ENCODE measurements around the gene FREM2. TPM values are rescaled to one million over a fixed set of nuclear protein-coding genes. Genes with fewer than 3 reads are reported as not detected.

FREM2 gene
- total and polyA plus RNA-seq, 2 experiments from 2014 or later: 2.4 to 29.8 TPM

GRCh38 chr13:38718374-38718773, 31.5 kb downstream of the FREM2 start:
- Mint-ChIP-seq H3K4me1 (peaks cover 6% of the 10 kb centered on the region), H3K4me3 (no peak overlapping the region), H3K9me3 (no peaks in the 10 kb centered on the region), H3K27ac (no peak overlapping the region), H3K27me3 (ENCODE audit: insufficient read depth, low read depth, poor library complexity) (no peaks in the 10 kb centered on the region), H3K36me3 (ENCODE audit: low read depth) (peaks cover 3% of the 10 kb centered on the region; the same call in 1 of the 3 replicates)
- Histone ChIP-seq H4K20me1 (replicated peaks; ENCODE audit: insufficient read depth) (no peaks in the 10 kb centered on the region; the same call in 1 of the 2 replicates), H3K4me3 (no peak overlapping the region), H3K27me3 (ENCODE audit: insufficient read depth) (no peaks in the 10 kb centered on the region), H3K79me2 (replicated peaks; ENCODE audit: insufficient read depth) (no peaks in the 10 kb centered on the region), H2AFZ (no peak overlapping the region), H3K36me3 (ENCODE audit: insufficient read depth) (no peaks in the 10 kb centered on the region), H3F3A (replicated peaks; ENCODE audit: low read depth) (no peaks in the 10 kb centered on the region), H3K4me1 (ENCODE audit: insufficient read depth) (no peaks in the 10 kb centered on the region), H3K4me2 (no peak overlapping the region), H3K27ac (ENCODE audit: low read depth) (no peak overlapping the region), H3K9me2 (ENCODE audit: insufficient read depth) (no peaks in the 10 kb centered on the region)
- TF ChIP-seq POLR2AphosphoS5 (IDR thresholded peaks at IDR 0.05; ENCODE audit: low read depth) (no peak), EZH2 (IDR thresholded peaks at IDR 0.05; ENCODE audit: low read depth, unreplicated experiment) (no peak), EZH2phosphoT487 (IDR thresholded peaks at IDR 0.05; ENCODE audit: unreplicated experiment) (no peak), CREB1 (CRISPR knock-in tag; IDR thresholded peaks at IDR 0.05; ENCODE audit: low read depth) (no peak), CTCF (conservative IDR thresholded peaks at IDR 0.05; ENCODE audit: low read depth in 2 of 2) (no peak), ZNF114 (CRISPR knock-in tag; IDR thresholded peaks at IDR 0.05) (no peak), JUNB (IDR thresholded peaks at IDR 0.05; ENCODE audit: unreplicated experiment) (no peak), STAT1 (IDR thresholded peaks at IDR 0.05; ENCODE audit: unreplicated experiment) (no peak), ZNF331 (CRISPR knock-in tag; IDR thresholded peaks at IDR 0.05; ENCODE audit: low read depth) (no peak), NANOG (IDR thresholded peaks at IDR 0.05; ENCODE audit: borderline replicate concordance) (no peak)
- TF ChIP-seq, protein P1, sequence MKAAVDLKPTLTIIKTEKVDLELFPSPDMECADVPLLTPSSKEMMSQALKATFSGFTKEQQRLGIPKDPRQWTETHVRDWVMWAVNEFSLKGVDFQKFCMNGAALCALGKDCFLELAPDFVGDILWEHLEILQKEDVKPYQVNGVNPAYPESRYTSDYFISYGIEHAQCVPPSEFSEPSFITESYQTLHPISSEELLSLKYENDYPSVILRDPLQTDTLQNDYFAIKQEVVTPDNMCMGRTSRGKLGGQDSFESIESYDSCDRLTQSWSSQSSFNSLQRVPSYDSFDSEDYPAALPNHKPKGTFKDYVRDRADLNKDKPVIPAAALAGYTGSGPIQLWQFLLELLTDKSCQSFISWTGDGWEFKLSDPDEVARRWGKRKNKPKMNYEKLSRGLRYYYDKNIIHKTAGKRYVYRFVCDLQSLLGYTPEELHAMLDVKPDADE (IDR thresholded peaks at IDR 0.05): no peak
- TF ChIP-seq, protein P2, sequence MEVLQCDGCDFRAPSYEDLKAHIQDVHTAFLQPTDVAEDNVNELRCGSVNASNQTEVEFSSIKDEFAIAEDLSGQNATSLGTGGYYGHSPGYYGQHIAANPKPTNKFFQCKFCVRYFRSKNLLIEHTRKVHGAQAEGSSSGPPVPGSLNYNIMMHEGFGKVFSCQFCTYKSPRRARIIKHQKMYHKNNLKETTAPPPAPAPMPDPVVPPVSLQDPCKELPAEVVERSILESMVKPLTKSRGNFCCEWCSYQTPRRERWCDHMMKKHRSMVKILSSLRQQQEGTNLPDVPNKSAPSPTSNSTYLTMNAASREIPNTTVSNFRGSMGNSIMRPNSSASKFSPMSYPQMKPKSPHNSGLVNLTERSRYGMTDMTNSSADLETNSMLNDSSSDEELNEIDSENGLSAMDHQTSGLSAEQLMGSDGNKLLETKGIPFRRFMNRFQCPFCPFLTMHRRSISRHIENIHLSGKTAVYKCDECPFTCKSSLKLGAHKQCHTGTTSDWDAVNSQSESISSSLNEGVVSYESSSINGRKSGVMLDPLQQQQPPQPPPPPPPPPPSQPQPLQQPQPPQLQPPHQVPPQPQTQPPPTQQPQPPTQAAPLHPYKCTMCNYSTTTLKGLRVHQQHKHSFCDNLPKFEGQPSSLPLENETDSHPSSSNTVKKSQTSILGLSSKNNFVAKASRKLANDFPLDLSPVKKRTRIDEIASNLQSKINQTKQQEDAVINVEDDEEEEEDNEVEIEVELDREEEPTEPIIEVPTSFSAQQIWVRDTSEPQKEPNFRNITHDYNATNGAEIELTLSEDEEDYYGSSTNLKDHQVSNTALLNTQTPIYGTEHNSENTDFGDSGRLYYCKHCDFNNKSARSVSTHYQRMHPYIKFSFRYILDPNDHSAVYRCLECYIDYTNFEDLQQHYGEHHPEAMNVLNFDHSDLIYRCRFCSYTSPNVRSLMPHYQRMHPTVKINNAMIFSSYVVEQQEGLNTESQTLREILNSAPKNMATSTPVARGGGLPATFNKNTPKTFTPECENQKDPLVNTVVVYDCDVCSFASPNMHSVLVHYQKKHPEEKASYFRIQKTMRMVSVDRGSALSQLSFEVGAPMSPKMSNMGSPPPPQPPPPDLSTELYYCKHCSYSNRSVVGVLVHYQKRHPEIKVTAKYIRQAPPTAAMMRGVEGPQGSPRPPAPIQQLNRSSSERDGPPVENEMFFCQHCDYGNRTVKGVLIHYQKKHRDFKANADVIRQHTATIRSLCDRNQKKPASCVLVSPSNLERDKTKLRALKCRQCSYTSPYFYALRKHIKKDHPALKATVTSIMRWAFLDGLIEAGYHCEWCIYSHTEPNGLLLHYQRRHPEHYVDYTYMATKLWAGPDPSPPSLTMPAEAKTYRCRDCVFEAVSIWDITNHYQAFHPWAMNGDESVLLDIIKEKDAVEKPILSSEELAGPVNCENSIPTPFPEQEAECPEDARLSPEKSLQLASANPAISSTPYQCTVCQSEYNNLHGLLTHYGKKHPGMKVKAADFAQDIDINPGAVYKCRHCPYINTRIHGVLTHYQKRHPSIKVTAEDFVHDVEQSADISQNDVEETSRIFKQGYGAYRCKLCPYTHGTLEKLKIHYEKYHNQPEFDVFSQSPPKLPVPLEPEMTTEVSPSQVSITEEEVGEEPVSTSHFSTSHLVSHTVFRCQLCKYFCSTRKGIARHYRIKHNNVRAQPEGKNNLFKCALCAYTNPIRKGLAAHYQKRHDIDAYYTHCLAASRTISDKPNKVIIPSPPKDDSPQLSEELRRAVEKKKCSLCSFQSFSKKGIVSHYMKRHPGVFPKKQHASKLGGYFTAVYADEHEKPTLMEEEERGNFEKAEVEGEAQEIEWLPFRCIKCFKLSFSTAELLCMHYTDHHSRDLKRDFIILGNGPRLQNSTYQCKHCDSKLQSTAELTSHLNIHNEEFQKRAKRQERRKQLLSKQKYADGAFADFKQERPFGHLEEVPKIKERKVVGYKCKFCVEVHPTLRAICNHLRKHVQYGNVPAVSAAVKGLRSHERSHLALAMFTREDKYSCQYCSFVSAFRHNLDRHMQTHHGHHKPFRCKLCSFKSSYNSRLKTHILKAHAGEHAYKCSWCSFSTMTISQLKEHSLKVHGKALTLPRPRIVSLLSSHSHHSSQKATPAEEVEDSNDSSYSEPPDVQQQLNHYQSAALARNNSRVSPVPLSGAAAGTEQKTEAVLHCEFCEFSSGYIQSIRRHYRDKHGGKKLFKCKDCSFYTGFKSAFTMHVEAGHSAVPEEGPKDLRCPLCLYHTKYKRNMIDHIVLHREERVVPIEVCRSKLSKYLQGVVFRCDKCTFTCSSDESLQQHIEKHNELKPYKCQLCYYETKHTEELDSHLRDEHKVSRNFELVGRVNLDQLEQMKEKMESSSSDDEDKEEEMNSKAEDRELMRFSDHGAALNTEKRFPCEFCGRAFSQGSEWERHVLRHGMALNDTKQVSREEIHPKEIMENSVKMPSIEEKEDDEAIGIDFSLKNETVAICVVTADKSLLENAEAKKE (CRISPR knock-in tag; IDR thresholded peaks at IDR 0.05): no peak
- TF ChIP-seq, protein P3, sequence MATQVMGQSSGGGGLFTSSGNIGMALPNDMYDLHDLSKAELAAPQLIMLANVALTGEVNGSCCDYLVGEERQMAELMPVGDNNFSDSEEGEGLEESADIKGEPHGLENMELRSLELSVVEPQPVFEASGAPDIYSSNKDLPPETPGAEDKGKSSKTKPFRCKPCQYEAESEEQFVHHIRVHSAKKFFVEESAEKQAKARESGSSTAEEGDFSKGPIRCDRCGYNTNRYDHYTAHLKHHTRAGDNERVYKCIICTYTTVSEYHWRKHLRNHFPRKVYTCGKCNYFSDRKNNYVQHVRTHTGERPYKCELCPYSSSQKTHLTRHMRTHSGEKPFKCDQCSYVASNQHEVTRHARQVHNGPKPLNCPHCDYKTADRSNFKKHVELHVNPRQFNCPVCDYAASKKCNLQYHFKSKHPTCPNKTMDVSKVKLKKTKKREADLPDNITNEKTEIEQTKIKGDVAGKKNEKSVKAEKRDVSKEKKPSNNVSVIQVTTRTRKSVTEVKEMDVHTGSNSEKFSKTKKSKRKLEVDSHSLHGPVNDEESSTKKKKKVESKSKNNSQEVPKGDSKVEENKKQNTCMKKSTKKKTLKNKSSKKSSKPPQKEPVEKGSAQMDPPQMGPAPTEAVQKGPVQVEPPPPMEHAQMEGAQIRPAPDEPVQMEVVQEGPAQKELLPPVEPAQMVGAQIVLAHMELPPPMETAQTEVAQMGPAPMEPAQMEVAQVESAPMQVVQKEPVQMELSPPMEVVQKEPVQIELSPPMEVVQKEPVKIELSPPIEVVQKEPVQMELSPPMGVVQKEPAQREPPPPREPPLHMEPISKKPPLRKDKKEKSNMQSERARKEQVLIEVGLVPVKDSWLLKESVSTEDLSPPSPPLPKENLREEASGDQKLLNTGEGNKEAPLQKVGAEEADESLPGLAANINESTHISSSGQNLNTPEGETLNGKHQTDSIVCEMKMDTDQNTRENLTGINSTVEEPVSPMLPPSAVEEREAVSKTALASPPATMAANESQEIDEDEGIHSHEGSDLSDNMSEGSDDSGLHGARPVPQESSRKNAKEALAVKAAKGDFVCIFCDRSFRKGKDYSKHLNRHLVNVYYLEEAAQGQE (IDR thresholded peaks at IDR 0.05; ENCODE audit: unreplicated experiment): no peak
- no peak for ATAC-seq
- DNase-seq (ENCODE audit: low spot score): no peak

All from GM23338 (cell line).